Measurements from ENCODE around the gene ANKMY1.

DNA sequence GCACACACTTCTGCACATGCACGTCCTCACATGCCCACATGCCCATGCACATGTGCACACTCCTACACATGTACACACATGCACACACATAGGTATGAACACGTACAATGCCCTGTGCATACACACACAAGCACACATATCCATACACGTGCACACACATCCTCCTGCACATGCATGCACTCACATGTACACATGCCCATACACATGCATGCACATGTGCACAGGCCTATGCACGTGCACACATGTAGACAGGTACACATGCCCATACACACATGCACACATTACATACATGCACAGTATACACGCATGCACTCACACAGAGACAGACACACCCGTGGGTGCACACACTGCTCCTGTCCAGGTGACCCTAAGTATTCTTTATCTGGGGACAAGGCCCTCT is 88.0 kb downstream of the ANKMY1 start:
- no peak for TF ChIP-seq CTCF (IDR thresholded peaks at IDR 0.05)
- TF ChIP-seq POLR2AphosphoS5 (IDR thresholded peaks at IDR 0.05), result peak; percentile 26
- TF ChIP-seq EP300 (IDR thresholded peaks at IDR 0.05), result no peak
